Esophagus squamous epithelium (tissue), 4 donors: ENCODE results near the gene SLC2A4RG.

ENCODE experiments used
- POLR2A ChIP-seq, 4 donors: fragments of 450-650 bp; IDR thresholded peaks; one replicate each; pipeline ENCODE4 v1.6.1; 2017; ENCODE audit warnings: antibody characterized with exemption in 4 of 4, mild to moderate bottlenecking in 4 of 4, moderate library complexity in 3 of 4
- TF ChIP-seq, protein P1 (sequence below), 6 experiments: fragments of 450-650 bp in 4 of 6; fragments of 200-600 bp in 2 of 6; sonication (generic) in 2 of 6; IDR thresholded peaks; one replicate each; pipeline ENCODE4 v1.5.1; 2016 to 2019; ENCODE audit warnings: antibody characterized with exemption in 6 of 6, mild to moderate bottlenecking in 4 of 6, moderate library complexity in 4 of 6

- TF ChIP-seq, protein P1, sequence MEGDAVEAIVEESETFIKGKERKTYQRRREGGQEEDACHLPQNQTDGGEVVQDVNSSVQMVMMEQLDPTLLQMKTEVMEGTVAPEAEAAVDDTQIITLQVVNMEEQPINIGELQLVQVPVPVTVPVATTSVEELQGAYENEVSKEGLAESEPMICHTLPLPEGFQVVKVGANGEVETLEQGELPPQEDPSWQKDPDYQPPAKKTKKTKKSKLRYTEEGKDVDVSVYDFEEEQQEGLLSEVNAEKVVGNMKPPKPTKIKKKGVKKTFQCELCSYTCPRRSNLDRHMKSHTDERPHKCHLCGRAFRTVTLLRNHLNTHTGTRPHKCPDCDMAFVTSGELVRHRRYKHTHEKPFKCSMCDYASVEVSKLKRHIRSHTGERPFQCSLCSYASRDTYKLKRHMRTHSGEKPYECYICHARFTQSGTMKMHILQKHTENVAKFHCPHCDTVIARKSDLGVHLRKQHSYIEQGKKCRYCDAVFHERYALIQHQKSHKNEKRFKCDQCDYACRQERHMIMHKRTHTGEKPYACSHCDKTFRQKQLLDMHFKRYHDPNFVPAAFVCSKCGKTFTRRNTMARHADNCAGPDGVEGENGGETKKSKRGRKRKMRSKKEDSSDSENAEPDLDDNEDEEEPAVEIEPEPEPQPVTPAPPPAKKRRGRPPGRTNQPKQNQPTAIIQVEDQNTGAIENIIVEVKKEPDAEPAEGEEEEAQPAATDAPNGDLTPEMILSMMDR (IDR thresholded peaks at IDR 0.05): no peak
- no peak for TF ChIP-seq POLR2A (IDR thresholded peaks at IDR 0.05)
Observed at GRCh38 chr20:63732118-63733095, 7.2 kb upstream of the SLC2A4RG start.
